ENCODE data around the gene F11. TPM values are rescaled to one million over a fixed set of nuclear protein-coding genes. Genes with fewer than 3 reads are reported as not detected.

Gene F11
- total and polyA plus RNA-seq, 2 experiments from 2014 or later: not detected

- Histone ChIP-seq H3K27me3 (no peaks in the 10 kb centered on the region), H3K4me1 (ENCODE audit: low read depth) (no peaks in the 10 kb centered on the region), H3K4me3 (no peak overlapping the region), H3K36me3 (no peaks in the 10 kb centered on the region), H3K9me3 (ENCODE audit: low read depth) (no peaks in the 10 kb centered on the region), H3K27ac (no peak overlapping the region)
- DNase-seq (ENCODE audit: low read depth in 1 of 2, low spot score in 1 of 2): no peak
- no peak for TF ChIP-seq CTCF (IDR thresholded peaks at IDR 0.05; ENCODE audit: low read depth, low read length)
These were observed 20.6 kb downstream of the F11 start for GRCh38 chr4:186286581-186286980.

DNA sequence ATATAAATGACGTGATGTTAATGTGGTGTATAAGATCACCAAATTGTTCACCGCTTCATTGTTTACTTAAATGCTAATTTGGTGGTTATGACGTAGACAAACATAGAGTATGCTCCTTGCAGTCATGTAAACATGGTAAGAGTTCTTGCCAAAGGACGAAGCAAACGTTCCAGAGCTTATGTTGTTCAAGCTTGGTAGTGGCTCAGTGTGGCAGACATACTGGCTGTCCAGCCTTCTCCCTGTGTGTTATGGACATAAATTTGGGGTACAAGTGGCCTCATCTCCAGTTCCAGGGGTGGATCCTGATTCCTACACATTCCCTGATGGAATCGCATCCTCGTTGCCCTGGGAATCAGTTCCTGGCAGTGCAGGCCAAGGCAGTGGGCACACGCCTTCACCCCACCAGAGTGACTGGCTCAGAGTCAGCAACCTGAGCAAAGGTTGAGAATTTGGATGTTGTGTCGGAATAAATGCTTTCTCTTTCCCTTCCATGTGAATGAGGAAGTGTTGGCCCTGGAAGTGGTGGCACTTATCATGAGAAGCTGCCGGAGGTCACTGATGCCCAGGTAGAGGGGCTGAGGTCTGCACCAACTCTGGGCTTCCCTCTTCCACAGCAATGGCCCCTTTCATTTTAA is 25.4 kb downstream of the F11 start:
- Histone ChIP-seq H3K4me1 (ENCODE audit: low read depth) (no peaks in the 10 kb centered on the region), H3K27me3 (no peaks in the 10 kb centered on the region)
- DNase-seq (ENCODE audit: low read depth in 1 of 2, low spot score in 1 of 2): no peak

GRCh38 chr4:186294160-186294559 is 28.2 kb downstream of the F11 start:
- H3K9me3 ChIP-seq (ENCODE audit: low read depth): no peaks in the 10 kb centered on the region
- H3K4me1 ChIP-seq (ENCODE audit: low read depth): no peaks in the 10 kb centered on the region
- no peak for DNase-seq (ENCODE audit: low read depth in 1 of 2, low spot score in 1 of 2)
- no peak overlapping the region for H3K4me3 ChIP-seq
- TF ChIP-seq CTCF (IDR thresholded peaks at IDR 0.05; ENCODE audit: low read depth, low read length): no peak
- H3K36me3 ChIP-seq: no peaks in the 10 kb centered on the region
- H3K27me3 ChIP-seq: peaks cover 15% of the 10 kb centered on the region
- no peak overlapping the region for H3K27ac ChIP-seq

More for the DNA sequence above, 25.4 kb downstream of the F11 start:
- H3K9me3 ChIP-seq (ENCODE audit: low read depth): no peaks in the 10 kb centered on the region
- H3K27ac ChIP-seq: no peak overlapping the region
- no peak for TF ChIP-seq CTCF (IDR thresholded peaks at IDR 0.05; ENCODE audit: low read depth, low read length)
- no peaks in the 10 kb centered on the region for H3K36me3 ChIP-seq
- H3K4me3 ChIP-seq: no peak overlapping the region

DNA sequence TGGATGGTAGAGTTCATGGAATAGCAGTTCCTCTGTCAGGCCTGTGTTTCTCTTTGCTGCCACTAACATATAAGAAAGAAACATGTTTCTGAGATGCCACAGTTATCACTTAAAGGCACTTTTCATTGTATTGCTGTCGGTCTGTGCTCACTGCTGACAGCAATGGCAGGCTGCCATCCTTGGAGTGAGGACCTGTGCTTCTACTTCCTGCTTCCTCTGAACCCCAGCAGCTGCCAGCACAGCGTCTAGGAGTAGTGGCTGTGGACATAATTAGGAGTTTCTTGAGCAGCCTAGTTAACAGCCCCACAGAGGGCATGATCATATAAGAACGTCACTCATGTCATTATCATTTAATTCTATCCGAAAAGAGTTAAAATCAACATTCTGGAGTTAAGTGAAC is 30.5 kb downstream of the F11 start:
- TF ChIP-seq CTCF (IDR thresholded peaks at IDR 0.05; ENCODE audit: low read depth, low read length): no peak
- Histone ChIP-seq H3K4me1 (ENCODE audit: low read depth) (no peaks in the 10 kb centered on the region), H3K4me3 (no peak overlapping the region), H3K9me3 (ENCODE audit: low read depth) (no peaks in the 10 kb centered on the region), H3K27ac (no peak overlapping the region), H3K27me3 (peaks cover 22% of the 10 kb centered on the region), H3K36me3 (no peaks in the 10 kb centered on the region)
- DNase-seq (ENCODE audit: low read depth in 1 of 2, low spot score in 1 of 2): peak in 1 of 2 donors; percentile 9

DNA sequence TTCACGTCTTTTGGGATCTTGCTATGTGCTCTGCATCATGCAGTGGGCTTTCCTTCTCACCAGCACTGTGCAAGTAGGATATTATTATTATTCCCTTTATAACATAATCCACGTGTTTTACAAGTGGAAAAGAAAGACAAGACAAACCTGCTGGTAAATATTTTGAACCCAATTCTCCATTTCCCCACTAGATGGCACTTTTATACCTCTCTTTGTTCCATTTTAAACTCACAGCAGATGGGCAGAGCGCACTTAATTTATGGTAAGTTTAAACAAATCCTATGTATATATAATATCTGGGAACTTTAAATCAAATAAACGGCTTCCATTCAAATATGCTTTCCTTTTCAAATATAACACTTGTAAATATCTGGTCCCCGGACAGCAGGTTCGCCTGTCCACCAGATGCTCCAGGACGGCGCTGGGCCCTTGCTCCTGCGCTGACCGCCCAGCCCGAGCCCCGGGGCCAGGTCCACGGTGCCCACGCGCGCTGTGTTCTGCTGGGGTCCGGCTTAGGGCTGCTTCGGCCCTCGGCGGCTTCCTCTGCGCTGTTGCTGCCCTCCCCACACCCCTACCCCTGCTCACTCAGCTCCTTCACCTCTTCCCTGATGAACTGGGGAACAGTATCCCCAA is 31.1 kb downstream of the F11 start:
- peaks cover 22% of the 10 kb centered on the region for H3K27me3 ChIP-seq
- H3K36me3 ChIP-seq: no peaks in the 10 kb centered on the region
- DNase-seq (ENCODE audit: low read depth in 1 of 2, low spot score in 1 of 2): peak; percentile 60 to 74
- peak; percentile 63 for TF ChIP-seq CTCF (IDR thresholded peaks at IDR 0.05; ENCODE audit: low read depth, low read length)
- H3K4me3 ChIP-seq: no peak overlapping the region
- no peaks in the 10 kb centered on the region for H3K9me3 ChIP-seq (ENCODE audit: low read depth)
- no peaks in the 10 kb centered on the region for H3K4me1 ChIP-seq (ENCODE audit: low read depth)
- H3K27ac ChIP-seq: no peak overlapping the region
